Endothelial cell of umbilical vein (primary cell): ENCODE results near the gene BTBD17. TPM values are rescaled to one million over a fixed set of nuclear protein-coding genes. Genes with fewer than 3 reads are reported as not detected.

ENCODE experiments used
- BruUV-seq: library from RNA; stranded (reverse); fragments of 400-500 nt; replicated peaks from 2 replicates; lab custom pipeline; 2021; lab: Mats Ljungman, UMichigan
- CTCF ChIA-PET: fragments of 300-600, 350-600 bp; sonication (Branson Sonifier 250); formaldehyde crosslinking; loops from one replicate; lab custom pipeline; 2021; ENCODE audit warnings: antibody characterized with exemption, inconsistent platforms; lab: Charles Lee
- POLR2A ChIA-PET: fragments of 300-600, 350-600 bp; sonication (Branson Sonifier 250); formaldehyde crosslinking; loops from one replicate; lab custom pipeline; 2021; ENCODE audit warnings: antibody characterized with exemption, inconsistent platforms; lab: Charles Lee
- DNase-seq: peaks from one replicate; pipeline ENCODE4 v3.0.0-alpha.2; 2011; ENCODE audit warnings: low read depth, low spot score
- FAIRE-seq: peaks from 2 replicates; lab custom pipeline; 2011; peaks lifted over from hg19 to GRCh38; lab: Jason Lieb, UNC
- H2AFZ ChIP-seq: 2 replicates; pipeline ENCODE4 v1.6.0; 2012; ENCODE audit warnings: low read depth, low read length, control low read depth, inconsistent platforms
- H3K27ac ChIP-seq: 2 replicates; pipeline ENCODE4 v1.5.1; 2011; ENCODE audit warnings: low read depth, mild to moderate bottlenecking, control low read depth, low read length, moderate library complexity; ENCODE audit not compliant: insufficient read depth
- H3K27me3 ChIP-seq, 2 experiments: 2 replicates each; pipeline versions ENCODE4 v1.6.0 to v1.6.1; 2011; ENCODE audit warnings: low read length in 2 of 2, mixed read lengths in 1 of 2; ENCODE audit not compliant: control insufficient read depth in 2 of 2, insufficient read depth in 2 of 2
- H3K36me3 ChIP-seq, 2 experiments: 2 replicates in 1 of 2; 3 replicates in 1 of 2; pipeline ENCODE4 v1.5.1; 2011; ENCODE audit warnings: low read length in 2 of 2, mild to moderate bottlenecking in 1 of 2, moderate library complexity in 1 of 2; ENCODE audit not compliant: control insufficient read depth in 2 of 2, insufficient read depth in 2 of 2; ENCODE audit errors: extremely low read depth in 1 of 2
- H3K4me1 ChIP-seq: 3 replicates; pipeline ENCODE4 v1.5.1; 2011; ENCODE audit warnings: mild to moderate bottlenecking, low read length; ENCODE audit not compliant: control insufficient read depth, insufficient read depth; ENCODE audit errors: extremely low read depth
- H3K4me2 ChIP-seq: 2 replicates; pipeline ENCODE4 v1.6.1; 2011; ENCODE audit warnings: low read length, control low read depth, mixed read lengths; ENCODE audit not compliant: insufficient read depth
- H3K4me3 ChIP-seq, 3 experiments: fragments of 200-600 bp in 1 of 3; sonication (generic), shearing (Covaris generic) in 1 of 3; replicated peaks in 1 of 3; 2 replicates each; pipeline ENCODE4 v1.5.1; 2011 to 2016; ENCODE audit warnings: control low read depth in 3 of 3, low read length in 3 of 3, mild to moderate bottlenecking in 2 of 3, inconsistent platforms in 1 of 3, low read depth in 1 of 3, moderate library complexity in 1 of 3; ENCODE audit not compliant: insufficient read depth in 1 of 3
- H3K79me2 ChIP-seq: 2 replicates; pipeline ENCODE4 v1.6.0; 2012; ENCODE audit warnings: low read length, inconsistent platforms; ENCODE audit not compliant: control insufficient read depth, insufficient read depth
- H3K9ac ChIP-seq: replicated peaks from 2 replicates; pipeline ENCODE3; 2011; ENCODE audit warnings: low read length, control low read depth; ENCODE audit not compliant: insufficient read depth; ENCODE audit errors: extremely low read depth
- H3K9me1 ChIP-seq: replicated peaks from 3 replicates; pipeline ENCODE4 v1.6.0; 2011; ENCODE audit warnings: mild to moderate bottlenecking, low read length; ENCODE audit not compliant: control insufficient read depth, insufficient read depth; ENCODE audit errors: extremely low read depth
- H3K9me3 ChIP-seq: replicated peaks from 2 replicates; pipeline ENCODE4 v1.5.1; 2012; ENCODE audit warnings: low read length, inconsistent platforms; ENCODE audit not compliant: control insufficient read depth, insufficient read depth
- H4K20me1 ChIP-seq: replicated peaks from 2 replicates; pipeline ENCODE3; 2011; ENCODE audit warnings: mild to moderate bottlenecking, low read length; ENCODE audit not compliant: control insufficient read depth, insufficient read depth; ENCODE audit errors: extremely low read depth
- EZH2 ChIP-seq: IDR thresholded peaks from 2 replicates; pipeline ENCODE4 v1.6.1; 2012; ENCODE audit warnings: borderline replicate concordance, low read depth, mild to moderate bottlenecking, moderate library complexity, low read length, inconsistent platforms; ENCODE audit not compliant: severe bottlenecking
- FOS ChIP-seq: IDR thresholded peaks from 2 replicates; pipeline ENCODE4 v1.6.1; 2011; ENCODE audit warnings: mild to moderate bottlenecking, low read length, moderate library complexity, borderline replicate concordance; ENCODE audit not compliant: insufficient read depth
- GATA2 ChIP-seq: IDR thresholded peaks from 2 replicates; pipeline ENCODE4 v1.7.0; 2011; ENCODE audit warnings: low read depth, mild to moderate bottlenecking, moderate library complexity, mixed read lengths, low read length; ENCODE audit not compliant: insufficient read length, insufficient read depth
- JUN ChIP-seq: IDR thresholded peaks from 2 replicates; pipeline ENCODE4 v1.6.1; 2011; ENCODE audit warnings: borderline replicate concordance, low read depth; ENCODE audit not compliant: insufficient read length, insufficient read depth
- MYC ChIP-seq: IDR thresholded peaks from one replicate; pipeline ENCODE4 v1.6.1; 2011; ENCODE audit warnings: mild to moderate bottlenecking, low read depth, low read length
- POLR2A ChIP-seq: IDR thresholded peaks from 2 replicates; pipeline ENCODE4 v1.6.1; 2012; ENCODE audit warnings: low read depth, mild to moderate bottlenecking, control low read depth, low read length
- POLR2AphosphoS5 ChIP-seq: IDR thresholded peaks from 2 replicates; pipeline ENCODE4 v1.6.1; 2012; ENCODE audit warnings: low read depth, mild to moderate bottlenecking, control low read depth, low read length, moderate library complexity; ENCODE audit not compliant: insufficient read depth
- dilution Hi-C: fragments of 300-500 bp; cut with MboI; formaldehyde crosslinking; loops from one replicate; pipeline ENCODE4 v1.15.0; 2019; ENCODE audit warnings: low sequenced_read_pairs; ENCODE audit not compliant: extremely low pct_ligation_motif_present
- intact Hi-C: fragments of 100-400 bp; cut with micrococcal nuclease; formaldehyde crosslinking; loops from one replicate; pipeline ENCODE4 v1.10.0; 2022
- polyA plus RNA-seq, 4 experiments: library from polyadenylated mRNA; depleted of rRNA in 3 of 4; stranded (reverse) in 3 of 4; unstranded in 1 of 4; fragments of >200 nt; gene quantifications; 2 replicates each; pipeline versions ENCODE4 v1.2.1 to v1.2.3, GENCODE V29; 2011 to 2012; ENCODE audit warnings: missing spikeins in 1 of 4
- total RNA-seq: library from RNA; stranded (reverse); gene quantifications from 2 replicates; pipeline ENCODE4 v1.2.3, GENCODE V29; 2021
- TF ChIP-seq, protein P1 (sequence below), 2 donors: IDR thresholded peaks; 1 replicate in 1 of 2; 2 replicates in 1 of 2; pipeline ENCODE4 v1.5.1; 2011; ENCODE audit warnings: low read length in 2 of 2, mild to moderate bottlenecking in 2 of 2, moderate library complexity in 2 of 2, control low read depth in 1 of 2, inconsistent platforms in 1 of 2, low read depth in 1 of 2; ENCODE audit not compliant: insufficient read depth in 1 of 2; ENCODE audit errors: extremely low read depth in 1 of 2
- TF ChIP-seq, protein P2 (sequence below): IDR thresholded peaks from 2 replicates; pipeline ENCODE4 v1.6.1; 2011; ENCODE audit not compliant: insufficient read depth, insufficient read length

Gene BTBD17
- total and polyA plus RNA-seq, 2 donors (not counting 3 experiments of a cell fraction or from before 2014, with no cell fraction given), result not detected

DNA sequence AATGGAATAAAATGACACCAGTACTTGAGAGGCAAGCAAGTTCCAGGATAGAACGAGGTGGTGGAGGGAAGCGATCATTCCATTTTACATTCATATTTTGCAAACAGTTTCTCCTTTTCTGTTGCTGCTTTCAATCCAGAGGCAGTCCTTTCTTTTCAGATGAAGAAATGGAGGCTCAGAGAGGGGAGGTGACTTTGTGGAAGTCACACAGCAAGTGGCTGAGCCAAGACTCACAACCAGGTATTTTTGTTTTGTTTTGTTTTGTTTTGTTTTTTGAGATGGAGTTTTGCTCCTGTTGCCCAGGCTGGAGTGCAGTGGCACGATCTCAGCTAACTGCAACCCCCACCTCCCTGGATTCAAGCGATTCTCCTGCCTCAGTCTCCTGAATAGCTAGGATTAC lies 34.9 kb upstream of the BTBD17 start:
- ChIA-PET CTCF (interaction anchor here (0.7 kb wide), 1 partner anchor 19 kb away, joined by 3 read pairs; no protein-coding TSS in a partner anchor), POLR2A (no interaction called here)
- H3K9ac ChIP-seq, result no peak overlapping the region
- dilution Hi-C loops, result no loop called here
- no peak overlapping the region for H3K4me2 ChIP-seq
- no peaks in the 10 kb centered on the region for H3K27me3 ChIP-seq
- H3K36me3 ChIP-seq, result no peaks in the 10 kb centered on the region
- H3K9me1 ChIP-seq, result no peaks in the 10 kb centered on the region
- no TSS peak for BruUV-seq
- FAIRE-seq, result no peak
- no peaks in the 10 kb centered on the region for H3K9me3 ChIP-seq
- intact Hi-C loops, result no loop called here
- H4K20me1 ChIP-seq, result no peaks in the 10 kb centered on the region
- no peak overlapping the region for H3K27ac ChIP-seq
- H3K4me1 ChIP-seq, result no peaks in the 10 kb centered on the region
- H3K4me3 ChIP-seq, result no peak overlapping the region
- DNase-seq, result no peak
- no peak for TF ChIP-seq FOS
- TF ChIP-seq, protein P1, sequence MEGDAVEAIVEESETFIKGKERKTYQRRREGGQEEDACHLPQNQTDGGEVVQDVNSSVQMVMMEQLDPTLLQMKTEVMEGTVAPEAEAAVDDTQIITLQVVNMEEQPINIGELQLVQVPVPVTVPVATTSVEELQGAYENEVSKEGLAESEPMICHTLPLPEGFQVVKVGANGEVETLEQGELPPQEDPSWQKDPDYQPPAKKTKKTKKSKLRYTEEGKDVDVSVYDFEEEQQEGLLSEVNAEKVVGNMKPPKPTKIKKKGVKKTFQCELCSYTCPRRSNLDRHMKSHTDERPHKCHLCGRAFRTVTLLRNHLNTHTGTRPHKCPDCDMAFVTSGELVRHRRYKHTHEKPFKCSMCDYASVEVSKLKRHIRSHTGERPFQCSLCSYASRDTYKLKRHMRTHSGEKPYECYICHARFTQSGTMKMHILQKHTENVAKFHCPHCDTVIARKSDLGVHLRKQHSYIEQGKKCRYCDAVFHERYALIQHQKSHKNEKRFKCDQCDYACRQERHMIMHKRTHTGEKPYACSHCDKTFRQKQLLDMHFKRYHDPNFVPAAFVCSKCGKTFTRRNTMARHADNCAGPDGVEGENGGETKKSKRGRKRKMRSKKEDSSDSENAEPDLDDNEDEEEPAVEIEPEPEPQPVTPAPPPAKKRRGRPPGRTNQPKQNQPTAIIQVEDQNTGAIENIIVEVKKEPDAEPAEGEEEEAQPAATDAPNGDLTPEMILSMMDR (IDR thresholded peaks at IDR 0.05; ENCODE audit: extremely low read depth in 1 of 2, insufficient read depth in 1 of 2, low read depth in 1 of 2, low read length in 2 of 2), result no peak
- no peak for TF ChIP-seq POLR2A
- TF ChIP-seq, protein P2, sequence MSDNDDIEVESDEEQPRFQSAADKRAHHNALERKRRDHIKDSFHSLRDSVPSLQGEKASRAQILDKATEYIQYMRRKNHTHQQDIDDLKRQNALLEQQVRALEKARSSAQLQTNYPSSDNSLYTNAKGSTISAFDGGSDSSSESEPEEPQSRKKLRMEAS, result no peak
- no peak for TF ChIP-seq POLR2AphosphoS5
- no peak for TF ChIP-seq JUN
- no peak for TF ChIP-seq EZH2
- TF ChIP-seq MYC, result no peak
- no peak for TF ChIP-seq GATA2
- H2AFZ ChIP-seq, result no peak overlapping the region
- H3K79me2 ChIP-seq, result no peaks in the 10 kb centered on the region
